Measurements from ENCODE around the gene CIDEC. TPM values are rescaled to one million over a fixed set of nuclear protein-coding genes. Genes with fewer than 3 reads are reported as not detected.

CIDEC gene
- total RNA-seq, 2 donors from 2014 or later, result 0.65 TPM; not detected in 1

DNA sequence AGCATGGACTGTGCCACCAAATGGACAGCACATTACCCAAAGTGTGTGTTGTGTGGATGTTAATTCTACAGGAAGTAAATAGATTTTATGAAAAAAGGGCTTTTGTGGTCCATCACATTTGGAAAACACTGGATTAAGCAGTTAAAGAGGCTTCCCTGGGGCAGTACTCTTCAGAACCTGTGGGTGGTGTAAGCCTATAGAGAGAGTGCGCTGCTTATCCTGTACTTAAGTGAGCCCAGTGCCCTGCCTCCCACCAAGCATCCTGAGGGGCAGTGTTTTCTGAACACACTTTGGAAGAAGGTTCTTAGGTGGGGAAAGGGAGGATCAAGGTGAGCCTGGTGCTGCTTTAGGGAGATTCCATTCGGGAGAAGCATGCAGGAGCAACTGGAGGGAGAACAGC is 59.1 kb downstream of the CIDEC start:
- no peak for DNase-seq
- H3K36me3 Mint-ChIP-seq (ENCODE audit: insufficient read depth in 2 of 2), result peaks cover 2 to 4% of the 10 kb centered on the region in 2 donors
- no peak overlapping the region for H3K27ac Mint-ChIP-seq
- peak in 1 of 2 donors; percentile 28 for ATAC-seq (replicated peaks in 1 of 2)
- no peaks in the 10 kb centered on the region for H3K27me3 Mint-ChIP-seq (ENCODE audit: low read depth)
- no peak overlapping the region for H3K4me3 Mint-ChIP-seq
- H3K4me1 Mint-ChIP-seq (ENCODE audit: low read depth), result no peaks in the 10 kb centered on the region
- H3K9me3 Mint-ChIP-seq, result no peaks in the 10 kb centered on the region

DNA sequence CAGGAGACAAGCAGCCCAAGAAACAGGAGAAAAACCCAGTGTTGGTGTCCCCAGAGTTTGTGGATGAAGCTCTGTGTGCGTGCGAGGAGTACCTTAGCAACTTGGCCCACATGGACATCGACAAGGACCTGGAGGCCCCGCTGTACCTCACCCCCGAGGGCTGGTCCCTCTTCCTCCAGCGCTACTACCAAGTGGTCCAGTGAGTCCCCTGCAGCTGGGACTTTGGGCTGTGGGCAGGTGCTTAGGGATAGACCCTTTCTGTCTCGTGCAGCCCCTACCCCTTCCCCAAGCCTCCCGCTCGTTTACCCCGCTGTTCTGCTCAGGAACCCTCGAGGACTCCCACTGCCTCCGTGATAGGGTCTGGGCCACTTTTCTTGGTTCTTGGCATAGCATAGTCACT is 59.5 kb downstream of the CIDEC start:
- Mint-ChIP-seq H3K27me3 (ENCODE audit: low read depth) (no peaks in the 10 kb centered on the region), H3K36me3 (ENCODE audit: insufficient read depth in 2 of 2) (peaks cover 2 to 4% of the 10 kb centered on the region in 2 donors), H3K9me3 (no peaks in the 10 kb centered on the region), H3K27ac (no peak overlapping the region), H3K4me1 (ENCODE audit: low read depth) (no peaks in the 10 kb centered on the region), H3K4me3 (no peak overlapping the region)
- ATAC-seq (replicated peaks in 1 of 2), result no peak
- no peak for DNase-seq

DNA sequence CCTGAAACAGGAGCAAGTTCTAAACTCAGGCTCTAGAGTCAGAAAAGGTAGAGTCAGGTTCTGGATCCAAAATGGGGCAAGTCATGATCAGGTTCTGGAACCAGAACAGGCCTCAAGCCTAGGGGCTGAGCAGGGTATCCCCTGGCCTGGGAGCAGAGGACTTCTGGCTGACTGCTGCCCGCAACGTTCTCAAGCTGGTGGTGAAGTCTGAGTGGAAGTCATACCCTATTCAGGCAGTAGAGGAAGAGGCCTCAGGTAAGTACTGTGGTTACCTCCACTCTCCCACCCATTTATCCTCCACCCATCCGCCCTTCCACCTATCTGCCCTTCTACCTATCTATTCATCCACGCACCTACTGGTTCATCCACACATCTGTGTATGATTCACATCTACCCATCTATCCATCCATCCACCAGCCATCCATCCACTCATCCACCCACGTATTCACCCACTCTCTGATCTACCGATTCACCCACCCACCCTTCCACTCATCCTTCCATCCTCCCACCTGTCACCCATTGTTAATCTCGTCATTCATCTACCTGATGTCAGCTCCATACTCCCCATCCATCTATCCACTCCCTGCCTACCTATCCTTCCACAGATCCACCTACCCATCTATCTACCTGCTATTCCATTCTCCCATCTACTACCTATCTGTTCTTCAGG is 61.3 kb downstream of the CIDEC start:
- no peaks in the 10 kb centered on the region for H3K4me1 Mint-ChIP-seq (ENCODE audit: low read depth)
- ATAC-seq (replicated peaks in 1 of 2), result no peak
- no peak for DNase-seq
- no peak overlapping the region for H3K27ac Mint-ChIP-seq
- H3K27me3 Mint-ChIP-seq (ENCODE audit: low read depth), result no peaks in the 10 kb centered on the region
- no peak overlapping the region for H3K4me3 Mint-ChIP-seq
- no peaks in the 10 kb centered on the region for H3K9me3 Mint-ChIP-seq
- H3K36me3 Mint-ChIP-seq (ENCODE audit: insufficient read depth in 2 of 2), result peaks cover 2 to 7% of the 10 kb centered on the region in 2 donors

DNA sequence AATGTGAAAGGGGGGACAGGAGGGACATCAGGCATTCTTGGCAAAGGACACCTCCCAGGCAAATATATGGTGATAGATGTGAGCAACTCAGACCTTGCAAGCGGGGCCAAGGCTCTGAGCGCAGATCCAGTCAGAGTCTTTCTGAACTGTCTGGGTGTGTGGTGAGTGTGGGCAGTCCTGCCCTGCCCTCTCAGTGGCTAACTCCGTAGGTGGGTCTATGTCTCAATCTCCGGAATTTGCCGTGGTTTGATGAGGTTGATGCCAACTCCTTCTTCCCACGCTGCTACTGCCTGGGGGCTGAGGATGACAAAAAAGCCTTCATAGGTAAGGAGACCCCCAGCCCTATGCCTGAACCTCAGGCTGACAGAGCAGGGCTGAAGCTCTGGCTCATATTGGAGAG is 62.6 kb downstream of the CIDEC start:
- no peak for DNase-seq
- no peak overlapping the region for H3K4me3 Mint-ChIP-seq
- no peaks in the 10 kb centered on the region for H3K27me3 Mint-ChIP-seq (ENCODE audit: low read depth)
- no peak overlapping the region for H3K27ac Mint-ChIP-seq
- H3K36me3 Mint-ChIP-seq (ENCODE audit: insufficient read depth in 2 of 2), result peaks cover 4 to 11% of the 10 kb centered on the region in 2 donors
- ATAC-seq (replicated peaks in 1 of 2), result peak in 1 of 2 donors; percentile 14
- H3K9me3 Mint-ChIP-seq, result no peaks in the 10 kb centered on the region
- H3K4me1 Mint-ChIP-seq (ENCODE audit: low read depth), result no peaks in the 10 kb centered on the region

Other genes with a start within 250 kb of the CIDEC start
- gene MTMR14, start 230.7 kb downstream of the CIDEC start, total RNA-seq, result 10 to 100 TPM; 49.4 to 58.7 TPM
- under 1 TPM; 0.46 to 0.77 TPM for gene CPNE9, start 176.4 kb downstream of the CIDEC start, total RNA-seq
- 10 to 100 TPM; 34.6 to 42.7 TPM for gene BRPF1, start 148.5 kb downstream of the CIDEC start, total RNA-seq
- 10 to 100 TPM; 31.0 to 33.4 TPM for gene OGG1, start 130.3 kb downstream of the CIDEC start, total RNA-seq
- gene CAMK1, start 110.3 kb downstream of the CIDEC start, total RNA-seq, result 10 to 100 TPM; 38.6 to 47.4 TPM
- 100 to 1,000 TPM; 105 to 112 TPM for gene TADA3, start 87.8 kb downstream of the CIDEC start, total RNA-seq
- 100 to 1,000 TPM; 168 to 176 TPM for gene ARPC4, start 87.2 kb downstream of the CIDEC start, total RNA-seq
- 10 to 100 TPM; 63.6 to 75.5 TPM for gene TTLL3, start 70.0 kb downstream of the CIDEC start, total RNA-seq
- gene RPUSD3, start 36.2 kb downstream of the CIDEC start, total RNA-seq, result 10 to 100 TPM; 40.1 to 53.7 TPM
- gene JAGN1, start 10.4 kb upstream of the CIDEC start, total RNA-seq, result 10 to 100 TPM; 34.6 to 39.4 TPM
- 1 to 10 TPM in 1 of 2 donors, under 1 TPM in 1; 0.94 to 5.5 TPM for gene IL17RE, start 22.6 kb upstream of the CIDEC start, total RNA-seq
- gene IL17RC, start 36.8 kb upstream of the CIDEC start, total RNA-seq, result under 1 TPM; 0.41 to 0.93 TPM
- 10 to 100 TPM; 18.8 to 25.3 TPM for gene CRELD1, start 53.6 kb upstream of the CIDEC start, total RNA-seq
- 10 to 100 TPM in 1 of 2 donors, 1 to 10 TPM in 1; 7.9 to 14.5 TPM for gene PRRT3, start 72.2 kb upstream of the CIDEC start, total RNA-seq
- 10 to 100 TPM; 45.3 to 48.7 TPM for gene EMC3, start 106.6 kb upstream of the CIDEC start, total RNA-seq
- 10 to 100 TPM; 77.2 to 81.2 TPM for gene FANCD2, start 146.2 kb upstream of the CIDEC start, total RNA-seq
- not detected for gene FANCD2OS, start 228.0 kb upstream of the CIDEC start, total RNA-seq
- gene BRK1, start 235.4 kb upstream of the CIDEC start, total RNA-seq, result 10 to 100 TPM; 89.0 to 89.3 TPM

Data from activated T-cell treated with anti-CD3 and anti-CD28 coated beads, Interleukin-2, amount 50 U/mL, for 72 hours (primary cell).